ENCODE measurements around the gene HSPA1B.
"Not testable (repeated sequence)": the region's sequence is repeated elsewhere in the genome, so short reads cannot be mapped to it uniquely, and the experiment has no call there.

Gene HSPA1B

DNA sequence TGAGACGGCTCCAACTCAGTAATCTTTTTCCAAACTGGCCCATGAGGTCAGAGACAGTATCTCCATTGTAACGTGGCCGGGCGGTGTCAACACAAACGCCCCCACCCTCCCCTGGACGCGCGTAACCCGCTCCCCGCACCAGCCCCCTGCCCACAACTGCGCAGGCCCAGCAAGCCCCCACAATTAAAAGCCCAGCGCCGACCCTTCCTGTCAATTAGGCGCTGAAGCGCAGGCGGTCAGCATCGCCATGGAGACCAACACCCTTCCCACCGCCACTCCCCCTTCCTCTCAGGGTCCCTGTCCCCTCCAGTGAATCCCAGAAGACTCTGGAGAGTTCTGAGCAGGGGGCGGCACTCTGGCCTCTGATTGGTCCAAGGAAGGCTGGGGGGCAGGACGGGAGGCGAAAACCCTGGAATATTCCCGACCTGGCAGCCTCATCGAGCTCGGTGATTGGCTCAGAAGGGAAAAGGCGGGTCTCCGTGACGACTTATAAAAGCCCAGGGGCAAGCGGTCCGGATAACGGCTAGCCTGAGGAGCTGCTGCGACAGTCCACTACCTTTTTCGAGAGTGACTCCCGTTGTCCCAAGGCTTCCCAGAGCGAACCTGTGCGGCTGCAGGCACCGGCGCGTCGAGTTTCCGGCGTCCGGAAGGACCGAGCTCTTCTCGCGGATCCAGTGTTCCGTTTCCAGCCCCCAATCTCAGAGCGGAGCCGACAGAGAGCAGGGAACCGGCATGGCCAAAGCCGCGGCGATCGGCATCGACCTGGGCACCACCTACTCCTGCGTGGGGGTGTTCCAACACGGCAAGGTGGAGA lies 12.3 kb upstream of the HSPA1B start, which contains the start of the genes HSPA1A and HSPA1L:
HSPA1A (plus strand) TSS at position 519 of the 814 bp plus-strand sequence; CDS start at position 733, 214 bp downstream.
HSPA1L (minus strand) TSS at position 259 of the 814 bp plus-strand sequence. CDS start 3,311 bp downstream, outside the sequence.
- Histone ChIP-seq H3K9ac (ENCODE audit: low read depth, low read length, poor library complexity, severe bottlenecking) (no peak within 1 kb of the TSS), H3K4me2 (ENCODE audit: low read depth, low read length, poor library complexity, severe bottlenecking) (no peak within 1 kb of the TSS), H3K79me2 (ENCODE audit: insufficient read depth, low read length) (no peaks in the 10 kb centered on the region), H3K36me3 (ENCODE audit: insufficient read depth, low read length) (no peaks in the 10 kb centered on the region), H3K27me3 (ENCODE audit: insufficient read depth, low read length, poor library complexity, severe bottlenecking) (no peaks in the 10 kb centered on the region), H3K4me1 (ENCODE audit: insufficient read depth, low read length, poor library complexity, severe bottlenecking) (no peaks in the 10 kb centered on the region), H3F3A (ENCODE audit: low read depth) (no peaks in the 10 kb centered on the region), H3K4me3 (ENCODE audit: low read length, poor library complexity, severe bottlenecking) (no peak within 1 kb of the TSS), H3K9me2 (replicated peaks; ENCODE audit: low read depth, low read length) (no peaks in the 10 kb centered on the region), H2AFZ (ENCODE audit: low read length) (no peak within 1 kb of the TSS), H3K9me3 (ENCODE audit: insufficient read depth, low read depth, low read length) (no peaks in the 10 kb centered on the region), H4K20me1 (ENCODE audit: insufficient read depth, low read length, poor library complexity, severe bottlenecking) (no peaks in the 10 kb centered on the region)
- TF ChIP-seq, protein P1, sequence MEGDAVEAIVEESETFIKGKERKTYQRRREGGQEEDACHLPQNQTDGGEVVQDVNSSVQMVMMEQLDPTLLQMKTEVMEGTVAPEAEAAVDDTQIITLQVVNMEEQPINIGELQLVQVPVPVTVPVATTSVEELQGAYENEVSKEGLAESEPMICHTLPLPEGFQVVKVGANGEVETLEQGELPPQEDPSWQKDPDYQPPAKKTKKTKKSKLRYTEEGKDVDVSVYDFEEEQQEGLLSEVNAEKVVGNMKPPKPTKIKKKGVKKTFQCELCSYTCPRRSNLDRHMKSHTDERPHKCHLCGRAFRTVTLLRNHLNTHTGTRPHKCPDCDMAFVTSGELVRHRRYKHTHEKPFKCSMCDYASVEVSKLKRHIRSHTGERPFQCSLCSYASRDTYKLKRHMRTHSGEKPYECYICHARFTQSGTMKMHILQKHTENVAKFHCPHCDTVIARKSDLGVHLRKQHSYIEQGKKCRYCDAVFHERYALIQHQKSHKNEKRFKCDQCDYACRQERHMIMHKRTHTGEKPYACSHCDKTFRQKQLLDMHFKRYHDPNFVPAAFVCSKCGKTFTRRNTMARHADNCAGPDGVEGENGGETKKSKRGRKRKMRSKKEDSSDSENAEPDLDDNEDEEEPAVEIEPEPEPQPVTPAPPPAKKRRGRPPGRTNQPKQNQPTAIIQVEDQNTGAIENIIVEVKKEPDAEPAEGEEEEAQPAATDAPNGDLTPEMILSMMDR (conservative IDR thresholded peaks at IDR 0.05; ENCODE audit: low read length): no peak
- TF ChIP-seq EZH2phosphoT487 (IDR thresholded peaks at IDR 0.05; ENCODE audit: borderline replicate concordance): no peak

DNA sequence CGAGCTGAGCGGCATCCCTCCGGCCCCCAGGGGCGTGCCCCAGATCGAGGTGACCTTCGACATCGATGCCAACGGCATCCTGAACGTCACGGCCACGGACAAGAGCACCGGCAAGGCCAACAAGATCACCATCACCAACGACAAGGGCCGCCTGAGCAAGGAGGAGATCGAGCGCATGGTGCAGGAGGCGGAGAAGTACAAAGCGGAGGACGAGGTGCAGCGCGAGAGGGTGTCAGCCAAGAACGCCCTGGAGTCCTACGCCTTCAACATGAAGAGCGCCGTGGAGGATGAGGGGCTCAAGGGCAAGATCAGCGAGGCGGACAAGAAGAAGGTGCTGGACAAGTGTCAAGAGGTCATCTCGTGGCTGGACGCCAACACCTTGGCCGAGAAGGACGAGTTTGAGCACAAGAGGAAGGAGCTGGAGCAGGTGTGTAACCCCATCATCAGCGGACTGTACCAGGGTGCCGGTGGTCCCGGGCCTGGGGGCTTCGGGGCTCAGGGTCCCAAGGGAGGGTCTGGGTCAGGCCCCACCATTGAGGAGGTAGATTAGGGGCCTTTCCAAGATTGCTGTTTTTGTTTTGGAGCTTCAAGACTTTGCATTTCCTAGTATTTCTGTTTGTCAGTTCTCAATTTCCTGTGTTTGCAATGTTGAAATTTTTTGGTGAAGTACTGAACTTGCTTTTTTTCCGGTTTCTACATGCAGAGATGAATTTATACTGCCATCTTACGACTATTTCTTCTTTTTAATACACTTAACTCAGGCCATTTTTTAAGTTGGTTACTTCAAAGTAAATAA lies 10.2 kb upstream of the HSPA1B start:
- not testable (repeated sequence) for H2AFZ ChIP-seq (ENCODE audit: low read length); H4K20me1 ChIP-seq (ENCODE audit: insufficient read depth, low read length, poor library complexity, severe bottlenecking); H3K9me2 ChIP-seq (replicated peaks; ENCODE audit: low read depth, low read length); H3K79me2 ChIP-seq (ENCODE audit: insufficient read depth, low read length); H3K4me2 ChIP-seq (ENCODE audit: low read depth, low read length, poor library complexity, severe bottlenecking); H3K4me3 ChIP-seq (ENCODE audit: low read length, poor library complexity, severe bottlenecking); H3K9ac ChIP-seq (ENCODE audit: low read depth, low read length, poor library complexity, severe bottlenecking); H3K27me3 ChIP-seq (ENCODE audit: insufficient read depth, low read length, poor library complexity, severe bottlenecking); H3K9me3 ChIP-seq (ENCODE audit: insufficient read depth, low read depth, low read length); H3F3A ChIP-seq (ENCODE audit: low read depth); H3K36me3 ChIP-seq (ENCODE audit: insufficient read depth, low read length)
- H3K4me1 ChIP-seq (ENCODE audit: insufficient read depth, low read length, poor library complexity, severe bottlenecking): peaks cover 13% of the 10 kb centered on the region

DNA sequence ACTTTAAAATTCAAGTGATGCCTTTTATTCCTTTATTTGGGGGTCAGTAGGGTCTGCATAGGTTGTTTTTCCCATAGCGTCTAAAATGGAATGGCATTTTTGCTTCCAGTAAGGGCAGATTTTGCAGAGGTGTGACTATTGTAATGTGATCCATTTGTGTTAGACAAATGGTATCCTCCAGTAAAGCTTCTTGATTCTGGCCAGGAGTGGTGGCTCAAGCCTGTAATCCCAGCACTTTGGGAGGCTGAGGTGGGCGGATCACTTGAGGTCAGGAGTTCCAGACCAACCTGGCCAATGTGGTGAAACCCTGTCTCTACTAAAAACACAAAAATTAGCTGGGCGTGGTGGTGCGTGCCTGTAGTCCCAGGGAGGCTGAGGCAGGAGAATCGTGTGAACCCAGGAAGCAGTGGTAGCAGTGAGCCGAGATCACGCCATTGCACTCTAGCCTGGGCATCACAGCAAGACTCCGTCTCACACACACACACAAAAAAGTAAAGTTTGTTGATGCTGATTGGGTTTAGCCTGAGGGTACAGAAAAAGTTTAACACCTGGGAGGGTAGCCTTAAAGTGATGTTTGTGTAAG lies 9.5 kb upstream of the HSPA1B start:
- not testable (repeated sequence) for H3K4me3 ChIP-seq (ENCODE audit: low read length, poor library complexity, severe bottlenecking); H3K27me3 ChIP-seq (ENCODE audit: insufficient read depth, low read length, poor library complexity, severe bottlenecking); H3K36me3 ChIP-seq (ENCODE audit: insufficient read depth, low read length); H3K9me2 ChIP-seq (replicated peaks; ENCODE audit: low read depth, low read length); H2AFZ ChIP-seq (ENCODE audit: low read length); H4K20me1 ChIP-seq (ENCODE audit: insufficient read depth, low read length, poor library complexity, severe bottlenecking); H3K9ac ChIP-seq (ENCODE audit: low read depth, low read length, poor library complexity, severe bottlenecking); H3K4me2 ChIP-seq (ENCODE audit: low read depth, low read length, poor library complexity, severe bottlenecking); H3F3A ChIP-seq (ENCODE audit: low read depth); H3K79me2 ChIP-seq (ENCODE audit: insufficient read depth, low read length); H3K9me3 ChIP-seq (ENCODE audit: insufficient read depth, low read depth, low read length)
- H3K4me1 ChIP-seq (ENCODE audit: insufficient read depth, low read length, poor library complexity, severe bottlenecking): peaks cover 20% of the 10 kb centered on the region

DNA sequence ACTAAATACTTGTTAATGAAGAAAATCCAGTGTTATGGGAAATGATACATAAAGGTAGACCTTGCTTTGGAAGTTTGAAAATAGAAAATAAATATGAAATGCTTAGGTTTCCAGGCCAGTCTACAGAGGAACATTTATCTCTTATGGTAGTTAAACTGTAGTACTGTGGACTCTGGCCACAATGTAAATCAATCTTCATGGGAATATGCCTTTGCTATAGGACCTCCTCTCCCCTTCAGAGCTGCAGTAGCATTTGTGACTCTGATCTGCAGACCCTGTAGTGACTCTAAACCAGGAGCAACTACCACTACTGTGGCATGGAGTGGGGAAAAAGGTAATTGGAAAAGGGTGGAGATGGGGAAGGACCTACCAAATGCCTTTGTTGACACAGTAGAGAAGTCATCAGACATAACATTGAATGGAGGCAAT lies 7.7 kb upstream of the HSPA1B start:
- Histone ChIP-seq H3K79me2 (ENCODE audit: insufficient read depth, low read length) (no peaks in the 10 kb centered on the region), H3K9ac (ENCODE audit: low read depth, low read length, poor library complexity, severe bottlenecking) (no peak overlapping the region), H2AFZ (ENCODE audit: low read length) (no peak overlapping the region), H3K4me2 (ENCODE audit: low read depth, low read length, poor library complexity, severe bottlenecking) (no peak overlapping the region), H3K9me3 (ENCODE audit: insufficient read depth, low read depth, low read length) (no peaks in the 10 kb centered on the region), H3K9me2 (replicated peaks; ENCODE audit: low read depth, low read length) (no peaks in the 10 kb centered on the region), H4K20me1 (ENCODE audit: insufficient read depth, low read length, poor library complexity, severe bottlenecking) (no peaks in the 10 kb centered on the region), H3K4me1 (ENCODE audit: insufficient read depth, low read length, poor library complexity, severe bottlenecking) (peaks cover 22% of the 10 kb centered on the region), H3K36me3 (ENCODE audit: insufficient read depth, low read length) (no peaks in the 10 kb centered on the region), H3F3A (ENCODE audit: low read depth) (peaks cover 6% of the 10 kb centered on the region; the same call in 1 of the 2 replicates), H3K27me3 (ENCODE audit: insufficient read depth, low read length, poor library complexity, severe bottlenecking) (no peaks in the 10 kb centered on the region), H3K4me3 (ENCODE audit: low read length, poor library complexity, severe bottlenecking) (no peak overlapping the region)
- TF ChIP-seq EZH2phosphoT487 (IDR thresholded peaks at IDR 0.05; ENCODE audit: borderline replicate concordance): no peak
- TF ChIP-seq, protein P1 (conservative IDR thresholded peaks at IDR 0.05; ENCODE audit: low read length): no peak

DNA sequence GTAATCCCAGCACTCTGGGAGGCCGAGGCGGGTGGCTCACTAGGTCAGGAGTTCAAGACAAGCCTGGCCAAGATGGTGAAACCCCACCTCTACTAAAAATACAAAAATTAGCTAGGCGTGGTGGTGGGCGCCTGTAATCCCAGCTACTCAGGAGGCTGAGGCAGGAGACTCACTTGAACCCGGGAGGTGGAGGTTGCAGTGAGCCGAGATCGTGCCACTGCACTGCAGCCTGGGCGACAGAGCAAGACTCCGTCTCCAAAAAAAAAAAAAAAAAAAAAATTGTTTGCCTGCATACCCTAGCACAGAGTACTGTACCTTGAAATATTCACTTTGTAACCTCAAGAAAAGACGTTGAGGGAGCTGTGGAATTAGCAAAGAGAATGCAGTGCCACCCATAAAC lies 7.1 kb upstream of the HSPA1B start:
- H3K27me3 ChIP-seq (ENCODE audit: insufficient read depth, low read length, poor library complexity, severe bottlenecking); H4K20me1 ChIP-seq (ENCODE audit: insufficient read depth, low read length, poor library complexity, severe bottlenecking); H3K4me2 ChIP-seq (ENCODE audit: low read depth, low read length, poor library complexity, severe bottlenecking); H3K36me3 ChIP-seq (ENCODE audit: insufficient read depth, low read length); H3K9me3 ChIP-seq (ENCODE audit: insufficient read depth, low read depth, low read length); H3K9me2 ChIP-seq (replicated peaks; ENCODE audit: low read depth, low read length); H3K4me3 ChIP-seq (ENCODE audit: low read length, poor library complexity, severe bottlenecking); H3K9ac ChIP-seq (ENCODE audit: low read depth, low read length, poor library complexity, severe bottlenecking); H2AFZ ChIP-seq (ENCODE audit: low read length); H3K79me2 ChIP-seq (ENCODE audit: insufficient read depth, low read length); H3F3A ChIP-seq (ENCODE audit: low read depth): not testable (repeated sequence)
- peaks cover 22% of the 10 kb centered on the region for H3K4me1 ChIP-seq (ENCODE audit: insufficient read depth, low read length, poor library complexity, severe bottlenecking)
